Kasumi-1 (cell line): ENCODE data around the gene RAD1.

Experiments
- DNase-seq, 2 experiments: peaks; one replicate each; lab custom pipeline; 2025; lab: John Stamatoyannopoulos, UW

The RAD1 gene

GRCh38 chr5:34916518-34916917, 1.2 kb upstream of the RAD1 start:
- DNase-seq: peak in 1 of 2 experiments; percentile 11

- DNase-seq: peak in 1 of 2 experiments; percentile 47
These were observed 520 bp upstream of the RAD1 start for GRCh38 chr5:34915856-34916192.

GRCh38 chr5:34914671-34915138, 599 bp downstream of the RAD1 start:
- peak in 1 of 2 experiments; percentile 21 for DNase-seq

GRCh38 chr5:34913072-34913471, 2.2 kb downstream of the RAD1 start:
- DNase-seq: no peak

- DNase-seq: peak; percentile 31
These were observed 9.7 kb downstream of the RAD1 start for GRCh38 chr5:34905564-34905963.

- DNase-seq: no peak
These were observed 12.0 kb downstream of the RAD1 start for GRCh38 chr5:34903260-34903659.

GRCh38 chr5:34900652-34901051, 14.7 kb downstream of the RAD1 start:
- no peak for DNase-seq

- no peak for DNase-seq
These were observed 16.2 kb downstream of the RAD1 start for GRCh38 chr5:34899066-34899465.

GRCh38 chr5:34898258-34898895, 16.9 kb downstream of the RAD1 start:
- DNase-seq: peak; percentile 59 to 84

- DNase-seq: no peak
These were observed 17.7 kb downstream of the RAD1 start for GRCh38 chr5:34897646-34898045.

GRCh38 chr5:34895641-34896419, 19.5 kb downstream of the RAD1 start:
- no peak for DNase-seq

GRCh38 chr5:34894716-34895115, 20.6 kb downstream of the RAD1 start:
- no peak for DNase-seq

- no peak for DNase-seq
These were observed 22.9 kb downstream of the RAD1 start for GRCh38 chr5:34892414-34892813.

- DNase-seq: no peak
These were observed 23.3 kb downstream of the RAD1 start for GRCh38 chr5:34891981-34892380.

- no peak for DNase-seq
These were observed 25.9 kb downstream of the RAD1 start for GRCh38 chr5:34889394-34889793.

GRCh38 chr5:34886392-34887119, 28.7 kb downstream of the RAD1 start:
- DNase-seq: no peak

- DNase-seq: no peak
These were observed 34.1 kb downstream of the RAD1 start for GRCh38 chr5:34881246-34881645.

- no peak for DNase-seq
These were observed 39.0 kb downstream of the RAD1 start for GRCh38 chr5:34876275-34876674.

GRCh38 chr5:34870382-34870781, 44.9 kb downstream of the RAD1 start:
- DNase-seq: no peak

- DNase-seq: no peak
These were observed 46.0 kb downstream of the RAD1 start for GRCh38 chr5:34869256-34869655.

GRCh38 chr5:34868791-34869190, 46.5 kb downstream of the RAD1 start:
- DNase-seq: no peak

- no peak for DNase-seq
These were observed 47.6 kb downstream of the RAD1 start for GRCh38 chr5:34867660-34868059.

GRCh38 chr5:34866989-34867471, 48.3 kb downstream of the RAD1 start:
- DNase-seq: no peak
